ACHN (cell line): Measurements from ENCODE around the gene TMTC4.

ENCODE experiments used
- DNase-seq: peaks from one replicate; pipeline ENCODE4 v3.0.0-alpha.2; 2015
- in situ Hi-C: cut with HindIII; loops from 2 replicates; pipeline ENCODE4 v1.10.0; 2017; ENCODE audit warnings: low sequenced_read_pairs, low pct_ligation_motif_present, low pct_unique_long_range_greater_than_20kb

Gene TMTC4

DNA sequence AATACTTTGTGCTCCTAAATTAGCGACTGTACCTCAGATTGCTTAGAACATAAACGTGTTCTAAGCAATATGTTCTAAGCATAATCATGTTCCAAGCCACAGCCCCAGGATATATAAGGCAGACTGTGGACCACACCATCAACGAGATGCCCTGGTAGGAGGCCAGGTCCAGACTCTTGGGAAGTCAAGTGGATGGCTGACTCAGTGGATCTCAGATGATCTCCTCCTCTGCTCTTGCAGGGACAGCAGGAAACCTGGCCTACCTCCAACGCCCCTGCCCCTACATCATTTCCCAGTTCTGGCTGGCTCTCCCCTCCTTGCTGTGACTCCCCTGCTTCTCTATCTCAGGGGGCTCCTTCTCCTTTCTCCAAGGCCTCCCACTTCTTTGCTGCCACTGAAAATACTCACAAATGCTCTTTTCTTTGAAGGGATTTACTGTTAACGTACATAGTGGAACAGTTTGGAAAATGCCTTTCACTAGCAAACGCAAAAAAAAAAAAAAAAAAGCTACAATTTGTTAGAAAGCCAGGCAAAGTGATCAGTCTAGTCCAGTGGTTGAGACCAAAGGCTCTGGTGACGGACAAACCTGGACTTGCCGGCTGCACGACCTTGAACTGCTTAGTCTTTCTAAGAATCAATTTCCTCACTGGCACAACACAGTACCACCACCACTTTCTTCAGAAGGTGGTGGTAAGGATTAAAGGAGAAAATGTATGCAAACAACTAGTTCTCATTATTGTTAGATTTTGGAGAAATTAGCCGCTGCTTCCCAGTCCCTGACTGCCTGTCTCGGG lies 3.0 kb downstream of the TMTC4 start:
- no peak for DNase-seq
- in situ Hi-C loops: no loop called here

GRCh38 chr13:100668408-100668807 lies 6.2 kb downstream of the TMTC4 start:
- no peak for DNase-seq
- in situ Hi-C loops: no loop called here

- in situ Hi-C loops: no loop called here
- DNase-seq: no peak
Measured at GRCh38 chr13:100667894-100668293, 6.7 kb downstream of the TMTC4 start.

DNA sequence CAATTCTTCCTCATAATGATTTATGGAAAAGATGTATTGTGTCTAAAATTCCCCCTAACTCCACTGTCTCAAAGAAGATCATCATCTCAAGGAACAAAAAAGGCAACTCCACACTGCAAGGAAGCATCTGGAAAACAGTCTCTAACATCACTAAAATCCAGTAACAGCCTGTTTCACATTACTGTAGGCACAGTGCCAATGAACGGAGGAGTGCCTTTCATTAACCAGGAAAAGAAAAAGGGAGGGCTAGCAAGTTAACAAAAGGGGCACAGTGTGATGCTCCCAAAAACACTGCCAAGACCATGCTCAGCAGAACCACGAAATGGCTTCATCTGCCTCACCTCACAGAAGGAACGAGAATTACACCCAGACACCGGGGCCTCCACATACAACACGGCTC lies 8.5 kb downstream of the TMTC4 start:
- in situ Hi-C loops: no loop called here
- DNase-seq: no peak

- DNase-seq: no peak
- in situ Hi-C loops: no loop called here
Measured at GRCh38 chr13:100665403-100665802, 9.2 kb downstream of the TMTC4 start.

GRCh38 chr13:100664171-100664900 lies 10.3 kb downstream of the TMTC4 start:
- in situ Hi-C loops: no loop called here
- DNase-seq: no peak

GRCh38 chr13:100662468-100663211 lies 12.0 kb downstream of the TMTC4 start:
- in situ Hi-C loops: no loop called here
- no peak for DNase-seq

- DNase-seq: no peak
- in situ Hi-C loops: no loop called here
Measured at GRCh38 chr13:100660761-100661160, 13.8 kb downstream of the TMTC4 start.

GRCh38 chr13:100659578-100659977 lies 15.0 kb downstream of the TMTC4 start:
- DNase-seq: no peak
- in situ Hi-C loops: no loop called here

GRCh38 chr13:100658363-100658762 lies 16.2 kb downstream of the TMTC4 start:
- no peak for DNase-seq
- in situ Hi-C loops: no loop called here

DNA sequence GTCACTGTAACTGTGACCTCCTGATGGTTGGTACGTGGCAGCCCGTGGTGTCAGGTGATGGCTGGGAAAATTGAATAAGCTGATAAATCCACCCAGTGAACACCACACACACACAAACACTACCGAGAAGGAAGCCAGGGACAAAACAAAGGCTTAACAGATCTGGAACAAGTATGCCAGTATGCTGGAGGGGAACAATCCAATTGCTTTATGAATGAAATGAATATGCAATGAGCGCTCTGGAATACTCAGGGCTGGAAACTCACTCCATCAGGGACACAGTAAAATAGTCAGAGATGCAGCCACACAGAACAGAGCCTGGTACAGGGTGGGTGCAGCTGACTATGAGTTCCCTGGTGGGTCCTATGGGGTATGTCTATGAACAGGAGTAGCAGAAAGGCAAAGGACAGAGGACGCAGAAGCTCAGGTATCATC lies 16.7 kb downstream of the TMTC4 start:
- DNase-seq: no peak
- in situ Hi-C loops: no loop called here

- no peak for DNase-seq
- in situ Hi-C loops: no loop called here
Measured at GRCh38 chr13:100652510-100652909, 22.1 kb downstream of the TMTC4 start.

DNA sequence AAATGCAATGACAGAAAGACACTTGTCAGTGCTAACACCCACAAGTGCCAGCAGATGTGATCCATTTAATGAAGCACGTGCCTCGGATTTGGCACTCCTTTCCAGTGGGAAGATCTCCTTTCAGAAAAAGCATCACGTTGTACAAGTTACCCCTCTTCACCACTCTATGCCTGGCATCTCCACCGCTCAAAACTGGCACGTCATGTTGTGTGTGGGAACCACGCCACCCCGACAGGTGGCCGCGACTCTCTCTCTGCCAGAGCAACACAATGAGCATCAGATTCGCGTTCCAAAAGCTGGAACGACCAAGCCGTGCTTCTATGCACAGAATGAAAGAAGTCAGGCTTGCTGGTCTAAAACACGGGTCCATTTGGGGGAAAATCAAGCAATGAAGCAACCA lies 24.3 kb downstream of the TMTC4 start:
- in situ Hi-C loops: no loop called here
- no peak for DNase-seq

DNA sequence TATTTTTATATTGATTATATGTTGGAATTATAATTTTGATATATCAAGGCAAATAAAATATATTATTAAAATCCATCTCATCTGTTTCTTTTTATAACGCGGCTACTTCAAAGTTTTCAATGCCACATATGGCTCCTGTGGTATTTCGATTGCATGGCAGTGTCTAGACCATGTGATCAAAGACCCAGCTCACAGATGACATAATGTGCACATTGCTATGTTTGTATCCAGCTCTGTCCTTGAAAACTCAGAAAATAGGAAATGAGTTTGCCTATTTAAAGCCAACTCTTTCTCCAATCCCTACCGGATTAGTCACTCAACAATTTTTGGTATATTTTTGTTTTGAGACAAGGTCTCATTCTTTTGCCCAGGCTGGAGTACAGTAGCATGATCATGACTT lies 26.2 kb downstream of the TMTC4 start:
- in situ Hi-C loops: no loop called here
- DNase-seq: no peak

GRCh38 chr13:100646871-100647270 lies 27.7 kb downstream of the TMTC4 start:
- no peak for DNase-seq
- in situ Hi-C loops: no loop called here

GRCh38 chr13:100646030-100646673 lies 28.4 kb downstream of the TMTC4 start:
- in situ Hi-C loops: no loop called here
- peak; percentile 36 for DNase-seq

DNA sequence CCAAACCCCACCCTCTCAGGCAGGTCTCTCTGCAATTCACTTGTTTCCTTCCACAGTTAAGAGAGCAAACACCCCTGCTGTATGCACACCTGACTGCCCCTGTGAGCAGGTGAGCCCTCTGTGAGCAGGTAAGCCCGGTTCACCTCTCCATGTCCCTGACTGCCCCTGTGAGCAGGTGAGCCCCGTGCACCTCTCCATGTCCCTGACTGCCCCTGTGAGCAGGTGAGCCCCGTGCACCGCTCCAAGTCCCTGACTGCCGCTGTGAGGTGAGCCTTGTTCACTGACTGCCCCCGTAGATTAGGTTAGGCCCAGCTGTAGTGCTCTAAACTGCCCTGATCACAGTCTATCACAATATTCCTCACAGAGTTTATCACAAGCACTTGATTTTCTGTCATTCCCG lies 29.2 kb downstream of the TMTC4 start:
- DNase-seq: no peak
- in situ Hi-C loops: no loop called here

DNA sequence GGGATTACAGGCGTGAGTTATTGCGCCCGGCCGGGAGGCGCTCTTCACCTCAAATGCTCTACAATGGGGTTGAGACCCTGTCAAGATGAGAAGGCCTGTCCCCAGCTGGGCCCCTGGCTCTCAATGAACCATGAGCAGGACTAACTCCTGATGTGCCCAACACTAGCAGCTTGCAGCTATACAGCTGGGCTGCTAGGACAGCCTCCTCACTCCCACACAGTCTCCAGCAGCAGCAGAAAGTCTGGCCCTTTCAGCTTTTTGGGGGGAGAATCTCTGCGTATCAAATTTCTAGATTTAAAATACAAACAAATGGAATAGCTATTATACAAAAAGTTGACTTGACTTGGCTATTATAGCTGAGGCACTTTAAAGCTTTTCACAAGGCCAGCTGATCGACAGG lies 30.2 kb downstream of the TMTC4 start:
- in situ Hi-C loops: no loop called here
- DNase-seq: no peak

GRCh38 chr13:100637796-100638195 lies 36.8 kb downstream of the TMTC4 start:
- in situ Hi-C loops: no loop called here
- DNase-seq: no peak
